OCI-LY1 (cell line): ENCODE data around the gene CXCL13.
A peak's percentile ranks its signal among the peaks of the same experiment; 100 is the strongest.

Source experiments
- H2AFZ ChIP-seq: fragments of 200-600 bp; sonication (generic), shearing (Covaris generic); 2 replicates; pipeline ENCODE4 v1.6.0; 2014; ENCODE audit warnings: antibody characterized with exemption, mild to moderate bottlenecking, low read length
- H3F3A ChIP-seq: fragments of 200-600 bp; sonication (generic), shearing (Covaris generic); 2 replicates; pipeline ENCODE4 v1.6.0; 2014; ENCODE audit warnings: mild to moderate bottlenecking, antibody characterized with exemption, low read length, moderate library complexity; ENCODE audit not compliant: insufficient read depth
- H3K27ac ChIP-seq: fragments of 200-600 bp; sonication (generic); 2 replicates; pipeline ENCODE4 v1.5.1; 2014; ENCODE audit warnings: low read length, mixed run types, mild to moderate bottlenecking, low read depth; ENCODE audit not compliant: poor library complexity, severe bottlenecking
- H3K27me3 ChIP-seq: fragments of 200-600 bp; sonication (generic); 2 replicates; pipeline ENCODE4 v1.6.0; 2014; ENCODE audit warnings: antibody characterized with exemption, mild to moderate bottlenecking, low read length, moderate library complexity; ENCODE audit not compliant: insufficient read depth
- H3K36me3 ChIP-seq: fragments of 200-600 bp; sonication (generic); 2 replicates; pipeline ENCODE4 v1.6.1; 2014; ENCODE audit warnings: mild to moderate bottlenecking, antibody characterized with exemption, low read length, moderate library complexity, mixed read lengths; ENCODE audit not compliant: insufficient read depth
- H3K4me1 ChIP-seq: fragments of 200-600 bp; sonication (generic); 2 replicates; pipeline ENCODE4 v1.5.1; 2014; ENCODE audit warnings: mild to moderate bottlenecking, low read length, moderate library complexity; ENCODE audit not compliant: insufficient read depth, severe bottlenecking
- H3K4me2 ChIP-seq: fragments of 200-600 bp; sonication (generic), shearing (Covaris generic); 2 replicates; pipeline ENCODE4 v1.6.1; 2014; ENCODE audit warnings: low read length
- H3K4me3 ChIP-seq: fragments of 200-600 bp; sonication (generic); 2 replicates; pipeline ENCODE4 v1.5.1; 2014; ENCODE audit warnings: low read length, low read depth, mild to moderate bottlenecking, mixed read lengths; ENCODE audit not compliant: poor library complexity, severe bottlenecking
- H3K79me2 ChIP-seq: fragments of 200-600 bp; shearing (Covaris generic); 2 replicates; pipeline ENCODE4 v1.6.1; 2016; ENCODE audit warnings: mixed run types, low read length, mixed read lengths; ENCODE audit not compliant: insufficient read depth
- H3K9ac ChIP-seq: fragments of 200-600 bp; sonication (generic), shearing (Covaris generic); 2 replicates; pipeline ENCODE4 v1.6.1; 2014; ENCODE audit warnings: mild to moderate bottlenecking, low read length, mixed read lengths
- H3K9me2 ChIP-seq: fragments of 200-600 bp; sonication (generic), shearing (Covaris generic); 2 replicates; pipeline ENCODE4 v1.6.1; 2014; ENCODE audit warnings: low read depth, mild to moderate bottlenecking, low read length, mixed read lengths
- H3K9me3 ChIP-seq: fragments of 200-600 bp; shearing (Covaris generic); 2 replicates; pipeline ENCODE4 v1.6.1; 2014; ENCODE audit warnings: low read length, mixed read lengths
- H4K20me1 ChIP-seq: fragments of 200-600 bp; sonication (generic), shearing (Covaris generic); 2 replicates; pipeline ENCODE4 v1.6.0; 2016; ENCODE audit warnings: mild to moderate bottlenecking, low read length; ENCODE audit not compliant: insufficient read depth
- EZH2 ChIP-seq: fragments of 200-600 bp; sonication (generic), shearing (Covaris generic); IDR thresholded peaks from 2 replicates; pipeline ENCODE4 v1.8.0; 2017; ENCODE audit warnings: borderline replicate concordance, mixed run types, mild to moderate bottlenecking, antibody characterized with exemption, low read length, moderate library complexity, mixed read lengths
- TF ChIP-seq, protein P1 (sequence below): fragments of 200-600 bp; sonication (generic), shearing (Covaris generic); IDR thresholded peaks from 2 replicates; pipeline ENCODE4 v1.5.1; 2017; ENCODE audit warnings: mild to moderate bottlenecking, antibody characterized with exemption, low read length, moderate library complexity, mixed read lengths

The CXCL13 gene

DNA sequence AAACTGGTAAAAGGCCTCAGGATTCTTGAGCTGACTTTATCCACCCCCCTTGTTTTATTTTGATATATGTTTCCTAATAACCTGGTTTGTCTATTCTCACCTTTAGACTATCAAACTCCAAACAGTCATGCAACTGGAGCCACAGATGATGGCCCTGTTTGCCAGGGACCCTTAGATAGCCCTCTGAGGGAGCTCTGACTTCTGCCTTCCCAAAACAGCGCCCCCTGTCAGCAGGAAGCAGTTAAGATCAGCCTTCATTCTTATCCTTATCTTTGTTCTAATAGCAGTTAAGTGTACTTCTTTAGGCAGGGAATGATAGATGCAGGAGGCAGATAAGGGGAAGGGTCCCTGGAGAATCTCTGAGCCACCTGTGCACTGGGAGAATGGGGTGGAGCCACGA, 27.5 kb upstream of the CXCL13 start:
- Histone ChIP-seq H3K9me3 (no peaks in the 10 kb centered on the region), H3K4me1 (no peaks in the 10 kb centered on the region), H2AFZ (no peak overlapping the region), H3K79me2 (no peaks in the 10 kb centered on the region), H3K4me2 (no peak overlapping the region), H3K4me3 (no peak overlapping the region), H3K27ac (no peak overlapping the region), H3K9ac (no peak overlapping the region), H3K9me2 (no peaks in the 10 kb centered on the region), H3F3A (no peaks in the 10 kb centered on the region), H3K36me3 (no peaks in the 10 kb centered on the region), H3K27me3 (no peaks in the 10 kb centered on the region), H4K20me1 (no peaks in the 10 kb centered on the region)
- TF ChIP-seq, protein P1, sequence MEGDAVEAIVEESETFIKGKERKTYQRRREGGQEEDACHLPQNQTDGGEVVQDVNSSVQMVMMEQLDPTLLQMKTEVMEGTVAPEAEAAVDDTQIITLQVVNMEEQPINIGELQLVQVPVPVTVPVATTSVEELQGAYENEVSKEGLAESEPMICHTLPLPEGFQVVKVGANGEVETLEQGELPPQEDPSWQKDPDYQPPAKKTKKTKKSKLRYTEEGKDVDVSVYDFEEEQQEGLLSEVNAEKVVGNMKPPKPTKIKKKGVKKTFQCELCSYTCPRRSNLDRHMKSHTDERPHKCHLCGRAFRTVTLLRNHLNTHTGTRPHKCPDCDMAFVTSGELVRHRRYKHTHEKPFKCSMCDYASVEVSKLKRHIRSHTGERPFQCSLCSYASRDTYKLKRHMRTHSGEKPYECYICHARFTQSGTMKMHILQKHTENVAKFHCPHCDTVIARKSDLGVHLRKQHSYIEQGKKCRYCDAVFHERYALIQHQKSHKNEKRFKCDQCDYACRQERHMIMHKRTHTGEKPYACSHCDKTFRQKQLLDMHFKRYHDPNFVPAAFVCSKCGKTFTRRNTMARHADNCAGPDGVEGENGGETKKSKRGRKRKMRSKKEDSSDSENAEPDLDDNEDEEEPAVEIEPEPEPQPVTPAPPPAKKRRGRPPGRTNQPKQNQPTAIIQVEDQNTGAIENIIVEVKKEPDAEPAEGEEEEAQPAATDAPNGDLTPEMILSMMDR = peak; percentile 53
- TF ChIP-seq EZH2 = no peak

DNA sequence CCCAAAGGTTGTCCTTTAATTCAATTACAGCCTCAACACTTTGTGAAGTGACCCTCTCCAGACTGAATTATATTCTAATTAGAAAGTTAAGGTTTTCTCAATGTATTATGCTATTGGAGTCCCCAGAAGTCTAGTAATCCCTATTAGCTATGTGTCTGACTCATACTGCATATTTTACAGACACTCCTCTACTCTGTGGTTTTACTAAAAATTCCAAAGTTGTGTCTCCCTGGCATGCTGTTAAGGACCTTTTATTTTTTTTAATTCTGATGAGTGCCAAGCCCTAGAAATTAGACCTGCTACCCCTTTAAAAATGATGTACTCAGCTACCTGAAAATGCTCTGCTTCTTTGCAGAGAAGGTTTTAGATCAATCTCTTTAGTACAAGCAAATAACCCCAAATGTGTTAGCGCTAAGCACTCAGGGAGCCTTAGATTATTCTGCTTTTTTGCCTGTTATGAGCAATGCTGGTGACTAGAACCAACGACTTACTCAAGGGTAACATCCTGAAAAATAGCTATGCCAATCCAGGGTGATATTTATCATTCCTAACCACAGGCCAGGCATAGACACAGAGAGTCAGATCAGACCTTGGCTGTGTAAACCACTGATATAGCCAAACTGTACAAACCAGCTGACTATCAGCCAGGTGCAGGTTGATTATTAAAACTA, 26.1 kb upstream of the CXCL13 start:
- H3K27ac ChIP-seq = no peak overlapping the region
- H3K9me2 ChIP-seq = no peaks in the 10 kb centered on the region
- no peaks in the 10 kb centered on the region for H3K9me3 ChIP-seq
- H3K36me3 ChIP-seq = no peaks in the 10 kb centered on the region
- H3K4me1 ChIP-seq = no peaks in the 10 kb centered on the region
- H3K4me2 ChIP-seq = no peak overlapping the region
- H3K79me2 ChIP-seq = no peaks in the 10 kb centered on the region
- TF ChIP-seq, protein P1 = no peak
- TF ChIP-seq EZH2 = no peak
- H3F3A ChIP-seq = no peaks in the 10 kb centered on the region
- no peak overlapping the region for H3K4me3 ChIP-seq
- H2AFZ ChIP-seq = no peak overlapping the region
- no peak overlapping the region for H3K9ac ChIP-seq
- no peaks in the 10 kb centered on the region for H4K20me1 ChIP-seq
- H3K27me3 ChIP-seq = no peaks in the 10 kb centered on the region

DNA sequence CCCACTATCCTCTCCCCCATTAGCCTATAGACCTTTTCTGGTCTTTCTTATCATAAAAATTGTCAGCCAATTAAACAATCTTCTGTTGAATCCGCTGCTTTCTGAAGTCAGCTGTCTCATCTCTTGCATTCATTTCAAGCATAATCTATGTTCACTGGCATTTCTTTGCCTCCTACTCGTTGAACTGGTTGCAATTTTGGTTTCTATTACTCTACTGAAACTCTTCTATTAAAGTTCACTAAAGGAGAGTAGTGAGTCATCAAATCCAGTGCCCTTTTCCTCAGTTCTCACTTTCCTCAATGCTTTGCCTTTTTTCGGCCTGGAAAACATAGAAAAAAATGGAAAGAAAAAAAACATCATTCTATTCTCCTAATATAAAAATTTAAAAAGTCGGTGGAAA, 23.9 kb upstream of the CXCL13 start:
- H3F3A ChIP-seq = no peaks in the 10 kb centered on the region
- H3K9ac ChIP-seq = no peak overlapping the region
- no peak overlapping the region for H3K4me3 ChIP-seq
- no peaks in the 10 kb centered on the region for H3K9me3 ChIP-seq
- no peak overlapping the region for H3K4me2 ChIP-seq
- no peaks in the 10 kb centered on the region for H3K9me2 ChIP-seq
- H3K36me3 ChIP-seq = no peaks in the 10 kb centered on the region
- no peak overlapping the region for H3K27ac ChIP-seq
- TF ChIP-seq, protein P1 = no peak
- TF ChIP-seq EZH2 = no peak
- H4K20me1 ChIP-seq = no peaks in the 10 kb centered on the region
- no peaks in the 10 kb centered on the region for H3K27me3 ChIP-seq
- H2AFZ ChIP-seq = no peak overlapping the region
- H3K4me1 ChIP-seq = no peaks in the 10 kb centered on the region
- H3K79me2 ChIP-seq = no peaks in the 10 kb centered on the region
